T-helper 17 cell (primary cell): ENCODE results near the gene NSD2. TPM values are rescaled to one million over a fixed set of nuclear protein-coding genes. Genes with fewer than 3 reads are reported as not detected.

Experiments used
- ATAC-seq: fragments of 150-1000 bp; cut with Tn5 transposase; 2 replicates; pipeline ENCODE4 v1.10.0; 2021; ENCODE audit warnings: mild to moderate bottlenecking, moderate library complexity
- DNase-seq, 3 donors: peaks; one replicate each; pipeline versions ENCODE4 v3.0.0 to v3.0.0-alpha.2; 2020 to 2021
- H3K9me3 ChIP-seq: one replicate; pipeline ENCODE4 v1.7.0; 2013; ENCODE audit warnings: low read length, mild to moderate bottlenecking; ENCODE audit not compliant: control insufficient read depth, poor library complexity, severe bottlenecking
- H3K27ac Mint-ChIP-seq: one replicate; pipeline ENCODE4 v1.8.0; 2022; ENCODE audit warnings: mild to moderate bottlenecking, moderate library complexity, mixed read lengths
- H3K27me3 Mint-ChIP-seq: one replicate; pipeline ENCODE4 v1.8.0; 2022; ENCODE audit warnings: mixed read lengths
- H3K36me3 Mint-ChIP-seq: one replicate; pipeline ENCODE4 v1.8.0; 2022; ENCODE audit warnings: low read depth, mixed read lengths
- H3K4me1 Mint-ChIP-seq: one replicate; pipeline ENCODE4 v1.8.0; 2022; ENCODE audit warnings: mild to moderate bottlenecking, mixed read lengths
- H3K4me3 Mint-ChIP-seq: one replicate; pipeline ENCODE4 v1.8.0; 2022; ENCODE audit warnings: mild to moderate bottlenecking, moderate library complexity, mixed read lengths
- total RNA-seq, 4 donors: library from RNA in 2 of 4; stranded (reverse) in 2 of 4; gene quantifications; one replicate each; pipeline ENCODE4 v1.2.3 and lab custom pipeline; 2022 to 2026

NSD2 gene
- total RNA-seq, 2 donors from 2014 or later, result 55.0 to 62.2 TPM

- ATAC-seq (no peak), DNase-seq (no peak)
- H3K9me3 ChIP-seq, result no peaks in the 10 kb centered on the region
- Mint-ChIP-seq H3K36me3 (no peaks in the 10 kb centered on the region), H3K27ac (no peak overlapping the region), H3K4me3 (no peak overlapping the region), H3K27me3 (no peaks in the 10 kb centered on the region), H3K4me1 (peaks cover 25% of the 10 kb centered on the region)
Observed at GRCh38 chr4:1850276-1850675, 20.9 kb upstream of the NSD2 start.

- H3K4me1 Mint-ChIP-seq, result peaks cover 25% of the 10 kb centered on the region
- H3K27ac Mint-ChIP-seq, result peak overlapping the region; percentile 39
- H3K4me3 Mint-ChIP-seq, result no peak overlapping the region
- H3K36me3 Mint-ChIP-seq, result no peaks in the 10 kb centered on the region
- ATAC-seq (no peak), DNase-seq (no peak)
- no peaks in the 10 kb centered on the region for H3K27me3 Mint-ChIP-seq
- no peaks in the 10 kb centered on the region for H3K9me3 ChIP-seq
Observed at GRCh38 chr4:1851160-1851559, 20.0 kb upstream of the NSD2 start.

- no peak for DNase-seq
- H3K4me3 Mint-ChIP-seq, result no peak overlapping the region
- H3K27me3 Mint-ChIP-seq, result no peaks in the 10 kb centered on the region
- peak overlapping the region; percentile 39 for H3K27ac Mint-ChIP-seq
- H3K4me1 Mint-ChIP-seq, result peaks cover 21% of the 10 kb centered on the region
- ATAC-seq, result no peak
- no peaks in the 10 kb centered on the region for H3K9me3 ChIP-seq
- no peaks in the 10 kb centered on the region for H3K36me3 Mint-ChIP-seq
Observed at GRCh38 chr4:1851575-1852410, 19.4 kb upstream of the NSD2 start.

- no peaks in the 10 kb centered on the region for H3K9me3 ChIP-seq
- no peak for ATAC-seq
- H3K27ac Mint-ChIP-seq, result peak overlapping the region; percentile 91
- H3K4me3 Mint-ChIP-seq, result no peak overlapping the region
- H3K4me1 Mint-ChIP-seq, result peaks cover 27% of the 10 kb centered on the region
- no peaks in the 10 kb centered on the region for H3K36me3 Mint-ChIP-seq
- no peaks in the 10 kb centered on the region for H3K27me3 Mint-ChIP-seq
- DNase-seq, result no peak
Observed at GRCh38 chr4:1852904-1853623, 18.1 kb upstream of the NSD2 start.

- no peaks in the 10 kb centered on the region for H3K9me3 ChIP-seq
- Mint-ChIP-seq H3K27me3 (no peaks in the 10 kb centered on the region), H3K4me3 (peak overlapping the region; percentile 76), H3K4me1 (peaks cover 27% of the 10 kb centered on the region), H3K36me3 (no peaks in the 10 kb centered on the region), H3K27ac (peak overlapping the region; percentile 56)
- ATAC-seq, result no peak
- no peak for DNase-seq
Observed at GRCh38 chr4:1854752-1855151, 16.4 kb upstream of the NSD2 start.

- H3K27ac Mint-ChIP-seq, result peak overlapping the region; percentile 56
- peaks cover 27% of the 10 kb centered on the region for H3K4me1 Mint-ChIP-seq
- no peaks in the 10 kb centered on the region for H3K9me3 ChIP-seq
- H3K4me3 Mint-ChIP-seq, result peak overlapping the region; percentile 83
- H3K36me3 Mint-ChIP-seq, result no peaks in the 10 kb centered on the region
- DNase-seq (peak in 2 of 3 donors; percentile 13 to 19), ATAC-seq (peak; percentile 27)
- no peaks in the 10 kb centered on the region for H3K27me3 Mint-ChIP-seq
Observed at GRCh38 chr4:1855333-1856070, 15.7 kb upstream of the NSD2 start.

- Mint-ChIP-seq H3K27me3 (no peaks in the 10 kb centered on the region), H3K4me1 (peaks cover 24% of the 10 kb centered on the region), H3K36me3 (no peaks in the 10 kb centered on the region), H3K4me3 (peak within 1 kb of the TSS; percentile 83), H3K27ac (peak within 1 kb of the TSS; percentile 56)
- ATAC-seq (peak; percentile 98), DNase-seq (peak; percentile 85 to 92 (median 91))
- no peaks in the 10 kb centered on the region for H3K9me3 ChIP-seq
Observed at GRCh38 chr4:1856071-1856942, 14.9 kb upstream of the NSD2 start, which contains the start of gene LETM1. Gene LETM1, minus strand, starts transcription at chr4:1856156. Its CDS starts 206 bp downstream, at chr4:1855950.

GRCh38 chr4:1856943-1857699, 14.1 kb upstream of the NSD2 start:
- Mint-ChIP-seq H3K27ac (no peak overlapping the region), H3K27me3 (no peaks in the 10 kb centered on the region), H3K4me1 (peaks cover 17% of the 10 kb centered on the region), H3K4me3 (peak overlapping the region; percentile 83), H3K36me3 (no peaks in the 10 kb centered on the region)
- DNase-seq, result no peak
- H3K9me3 ChIP-seq, result no peaks in the 10 kb centered on the region
- ATAC-seq, result no peak

GRCh38 chr4:1857931-1858330, 13.3 kb upstream of the NSD2 start:
- ATAC-seq (no peak), DNase-seq (no peak)
- H3K27ac Mint-ChIP-seq, result peak overlapping the region; percentile 80
- H3K4me3 Mint-ChIP-seq, result no peak overlapping the region
- H3K36me3 Mint-ChIP-seq, result no peaks in the 10 kb centered on the region
- H3K9me3 ChIP-seq, result no peaks in the 10 kb centered on the region
- no peaks in the 10 kb centered on the region for H3K27me3 Mint-ChIP-seq
- H3K4me1 Mint-ChIP-seq, result peaks cover 17% of the 10 kb centered on the region

- DNase-seq (no peak), ATAC-seq (no peak)
- Mint-ChIP-seq H3K4me1 (peaks cover 22% of the 10 kb centered on the region), H3K27ac (no peak overlapping the region), H3K27me3 (no peaks in the 10 kb centered on the region), H3K36me3 (no peaks in the 10 kb centered on the region), H3K4me3 (peak overlapping the region; percentile 39)
- H3K9me3 ChIP-seq, result no peaks in the 10 kb centered on the region
Observed at GRCh38 chr4:1859389-1859753, 11.8 kb upstream of the NSD2 start.

- Mint-ChIP-seq H3K4me3 (peak overlapping the region; percentile 73), H3K27ac (peak overlapping the region; percentile 53), H3K36me3 (no peaks in the 10 kb centered on the region), H3K27me3 (no peaks in the 10 kb centered on the region), H3K4me1 (peaks cover 11% of the 10 kb centered on the region)
- DNase-seq (no peak), ATAC-seq (peak; percentile 47)
- no peaks in the 10 kb centered on the region for H3K9me3 ChIP-seq
Observed at GRCh38 chr4:1862055-1862911, 8.9 kb upstream of the NSD2 start.
